ENCODE data around the gene PRKG1. TPM values are rescaled to one million over a fixed set of nuclear protein-coding genes. Genes with fewer than 3 reads are reported as not detected.

PRKG1 gene
- total and polyA plus RNA-seq, 2 of the 8 experiments (the other 6 are each of a cell fraction or from before 2014, with no cell fraction given) = 4.2 to 15.2 TPM

GRCh38 chr10:51297438-51297837 lies 223.2 kb downstream of the PRKG1 start:
- ChIA-PET CTCF (ENCODE audit: partially characterized antibody) (no interaction called here), POLR2A (ENCODE audit: partially characterized antibody) (no interaction called here)
- FAIRE-seq (no peak), DNase-seq (ENCODE audit: low read depth in 1 of 2, low spot score in 2 of 2) (no peak)
- H4K5ac ChIP-seq (ENCODE audit: insufficient read length, low read depth, low read length) = no peak overlapping the region
- H3K23me2 ChIP-seq (ENCODE audit: low read depth, low read length) = no peaks in the 10 kb centered on the region
- H4K20me1 ChIP-seq (replicated peaks in 1 of 2; ENCODE audit: control insufficient read depth in 1 of 2, insufficient read depth in 2 of 2, low read length in 2 of 2) = no peaks in the 10 kb centered on the region
- H3K14ac ChIP-seq (ENCODE audit: insufficient read length) = no peak overlapping the region
- no peak overlapping the region for H3K23ac ChIP-seq (ENCODE audit: insufficient read length)
- H3K36me3 ChIP-seq (ENCODE audit: control insufficient read depth in 2 of 4, insufficient read depth in 4 of 4, low read length in 3 of 4) = no peaks in the 10 kb centered on the region
- no peaks in the 10 kb centered on the region for H3K9me3 ChIP-seq (ENCODE audit: insufficient read depth in 2 of 2, low read depth in 1 of 2, low read length in 1 of 2)
- H3K18ac ChIP-seq (ENCODE audit: extremely low read depth, low read length) = no peak overlapping the region
- no peak overlapping the region for H2BK120ac ChIP-seq (replicated peaks; ENCODE audit: low read depth, low read length)
- H3K56ac ChIP-seq (replicated peaks; ENCODE audit: insufficient read length, low read depth, low read length) = no peak overlapping the region
- no peak overlapping the region for H4K91ac ChIP-seq (replicated peaks; ENCODE audit: insufficient read length, low read length)
- no peak overlapping the region for H3K4me3 ChIP-seq (ENCODE audit: extremely low read depth in 1 of 4, insufficient read depth in 2 of 4, low read depth in 3 of 4, low read length in 4 of 4)
- WGBS, 2 experiments (ENCODE audit: extremely low coverage in 1 of 2, insufficient coverage in 1 of 2, insufficient read length in 1 of 2, insufficient replicate concordance in 2 of 2, low coverage in 1 of 2, low lambda C conversion rate in 2 of 2, missing lambda C conversion rate in 1 of 2) = 81% methylated on average over 2 of the region's 2 CpGs; no CpG with 5 or more reads in 1 of the 2 experiments
- peaks cover 0 to 2% (median under 1%) of the 10 kb centered on the region in 4 experiments; a peak in 3 of 7 replicates for H3K4me1 ChIP-seq (replicated peaks in 1 of 4; ENCODE audit: control insufficient read depth in 3 of 4, insufficient read depth in 4 of 4, low read length in 3 of 4)
- no peak overlapping the region for H3K27ac ChIP-seq (ENCODE audit: low read depth, low read length)
- no peak overlapping the region for H2BK5ac ChIP-seq (ENCODE audit: low read depth, low read length)
- no peak overlapping the region for H2AK5ac ChIP-seq (ENCODE audit: low read depth, low read length)
- H3K4ac ChIP-seq (replicated peaks; ENCODE audit: insufficient read length, low read depth, low read length) = no peak overlapping the region
- no peaks in the 10 kb centered on the region for H3K27me3 ChIP-seq (replicated peaks in 1 of 4; ENCODE audit: control insufficient read depth in 3 of 4, extremely low read depth in 1 of 4, insufficient read depth in 3 of 4, low read length in 3 of 4)
- H3K9ac ChIP-seq (replicated peaks in 1 of 4; ENCODE audit: extremely low read depth in 1 of 4, low read depth in 3 of 4, low read length in 3 of 4) = no peak overlapping the region
- H3K79me1 ChIP-seq (ENCODE audit: low read depth, low read length) = no peaks in the 10 kb centered on the region
- H2BK12ac ChIP-seq (ENCODE audit: low read depth, low read length) = no peak overlapping the region
- H3K79me2 ChIP-seq (ENCODE audit: control insufficient read depth in 1 of 2, insufficient read depth in 2 of 2, low read length in 2 of 2) = no peaks in the 10 kb centered on the region
- H2BK15ac ChIP-seq (ENCODE audit: low read length) = no peak overlapping the region
- H3K4me2 ChIP-seq (ENCODE audit: insufficient read depth in 1 of 2, low read depth in 2 of 2, low read length in 2 of 2) = no peak overlapping the region
- no peak overlapping the region for H4K8ac ChIP-seq (ENCODE audit: extremely low read depth, insufficient read depth, low read length)
- H2AFZ ChIP-seq (ENCODE audit: low read length) = no peak overlapping the region
- H2BK20ac ChIP-seq (ENCODE audit: low read length) = no peak overlapping the region
- TF ChIP-seq SIN3A (conservative IDR thresholded peaks at IDR 0.05 in 1 of 2, IDR thresholded peaks at IDR 0.05 in 1 of 2; ENCODE audit: low read depth in 1 of 2, low read length in 2 of 2) (no peak), EGR1 (IDR thresholded peaks at IDR 0.05; ENCODE audit: borderline replicate concordance, low read depth, low read length) (no peak), JUND (IDR thresholded peaks at IDR 0.05; ENCODE audit: low read length) (no peak), SP1 (IDR thresholded peaks at IDR 0.05; ENCODE audit: low read depth, low read length) (no peak), POLR2AphosphoS5 (IDR thresholded peaks at IDR 0.05; ENCODE audit: low read depth, low read length) (no peak), GABPA (IDR thresholded peaks at IDR 0.05; ENCODE audit: borderline replicate concordance, insufficient read depth, low read length) (no peak), ZNF274 (IDR thresholded peaks at IDR 0.05; ENCODE audit: borderline replicate concordance, extremely low read depth, low read length) (no peak), SIX5 (IDR thresholded peaks at IDR 0.05; ENCODE audit: low read depth, low read length) (no peak), SUZ12 (IDR thresholded peaks at IDR 0.05; ENCODE audit: low read length) (no peak), CTBP2 (IDR thresholded peaks at IDR 0.05; ENCODE audit: borderline replicate concordance, insufficient read depth, insufficient read length, low read length) (no peak), HDAC2 (IDR thresholded peaks at IDR 0.05; ENCODE audit: borderline replicate concordance in 1 of 2, low read depth in 2 of 2, low read length in 2 of 2) (no peak), CREB1 (IDR thresholded peaks at IDR 0.05) (no peak)
- TF ChIP-seq, protein P1, sequence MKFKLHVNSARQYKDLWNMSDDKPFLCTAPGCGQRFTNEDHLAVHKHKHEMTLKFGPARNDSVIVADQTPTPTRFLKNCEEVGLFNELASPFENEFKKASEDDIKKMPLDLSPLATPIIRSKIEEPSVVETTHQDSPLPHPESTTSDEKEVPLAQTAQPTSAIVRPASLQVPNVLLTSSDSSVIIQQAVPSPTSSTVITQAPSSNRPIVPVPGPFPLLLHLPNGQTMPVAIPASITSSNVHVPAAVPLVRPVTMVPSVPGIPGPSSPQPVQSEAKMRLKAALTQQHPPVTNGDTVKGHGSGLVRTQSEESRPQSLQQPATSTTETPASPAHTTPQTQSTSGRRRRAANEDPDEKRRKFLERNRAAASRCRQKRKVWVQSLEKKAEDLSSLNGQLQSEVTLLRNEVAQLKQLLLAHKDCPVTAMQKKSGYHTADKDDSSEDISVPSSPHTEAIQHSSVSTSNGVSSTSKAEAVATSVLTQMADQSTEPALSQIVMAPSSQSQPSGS (IDR thresholded peaks at IDR 0.05; ENCODE audit: low read length) = no peak

Data from H1 (cell line).